M059J (cell line): ENCODE data around the gene NIPAL3. TPM values are rescaled to one million over a fixed set of nuclear protein-coding genes. Genes with fewer than 3 reads are reported as not detected.

Experiments
- DNase-seq: peaks from one replicate; pipeline ENCODE4 v3.0.0-alpha.2; 2012; ENCODE audit warnings: low read depth
- total RNA-seq: library from RNA; depleted of rRNA; stranded (reverse); fragments of >200 nt; shearing (Covaris generic); gene quantifications from 2 replicates; pipeline ENCODE4 v1.2.3, GENCODE V29; 2014

The NIPAL3 gene
- total RNA-seq, 1 experiment from 2014 or later: 39.6 TPM

- DNase-seq: peak; percentile 80
These were observed 24.4 kb upstream of the NIPAL3 start for GRCh38 chr1:24390924-24391782.

GRCh38 chr1:24391882-24392603, 23.6 kb upstream of the NIPAL3 start:
- DNase-seq: peak; percentile 64

DNA sequence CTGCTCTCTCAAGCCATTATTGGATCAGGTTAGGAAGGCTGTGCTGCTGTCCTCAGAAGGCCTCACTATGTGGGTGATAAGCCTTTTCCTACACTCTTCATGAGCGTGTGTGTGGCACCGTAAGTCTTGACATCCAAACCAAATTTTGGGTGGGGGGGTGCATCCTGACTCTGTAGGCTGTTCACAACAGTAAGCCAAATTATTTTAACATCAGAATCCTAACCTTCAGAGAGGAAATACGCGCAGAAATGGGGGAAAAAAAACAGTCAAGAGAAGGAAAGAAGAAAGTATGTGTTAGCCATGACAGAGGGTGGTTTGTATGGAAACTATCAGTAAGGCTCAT, 23.0 kb upstream of the NIPAL3 start:
- no peak for DNase-seq

GRCh38 chr1:24392982-24393650, 22.5 kb upstream of the NIPAL3 start:
- DNase-seq: no peak

GRCh38 chr1:24393892-24394291, 21.7 kb upstream of the NIPAL3 start:
- peak; percentile 83 for DNase-seq

DNA sequence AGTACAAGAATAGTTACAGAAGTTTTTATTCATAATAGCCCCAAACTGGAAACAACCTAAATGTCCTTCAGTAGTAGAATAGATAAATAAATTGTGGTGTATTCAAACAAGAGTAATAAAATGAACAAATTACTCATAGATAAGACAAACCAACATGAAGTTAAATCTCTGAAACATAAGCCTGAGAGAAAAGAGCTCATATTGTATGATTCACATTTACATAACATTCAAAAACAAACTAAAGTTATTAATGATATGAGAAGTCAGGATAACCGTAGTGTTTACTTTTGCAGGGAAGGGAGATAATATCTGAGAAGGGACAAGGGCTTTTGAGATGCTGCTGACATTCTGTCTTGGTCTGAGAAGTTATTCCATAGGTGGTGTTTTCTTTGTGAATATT, 15.5 kb upstream of the NIPAL3 start:
- DNase-seq: no peak

DNA sequence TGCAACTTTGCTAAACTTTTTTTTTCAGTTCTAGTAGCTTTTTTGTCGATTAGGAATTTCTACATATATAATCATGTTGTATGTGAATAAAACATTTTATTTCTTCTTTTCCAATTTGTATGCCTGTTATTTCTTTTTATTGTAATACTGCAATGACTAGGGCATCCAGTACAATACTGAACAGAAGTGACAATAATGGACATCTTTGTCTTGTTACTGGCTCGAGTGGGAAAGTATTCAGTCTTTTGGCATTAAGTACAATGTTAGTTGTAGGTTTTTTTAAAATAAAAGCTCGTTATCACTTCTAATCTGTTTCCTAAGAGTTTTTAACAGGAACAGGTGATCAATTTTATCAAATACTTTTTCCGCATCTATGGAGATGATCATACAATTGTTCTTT, 11.8 kb upstream of the NIPAL3 start:
- no peak for DNase-seq

GRCh38 chr1:24406788-24407187, 8.8 kb upstream of the NIPAL3 start:
- no peak for DNase-seq

DNA sequence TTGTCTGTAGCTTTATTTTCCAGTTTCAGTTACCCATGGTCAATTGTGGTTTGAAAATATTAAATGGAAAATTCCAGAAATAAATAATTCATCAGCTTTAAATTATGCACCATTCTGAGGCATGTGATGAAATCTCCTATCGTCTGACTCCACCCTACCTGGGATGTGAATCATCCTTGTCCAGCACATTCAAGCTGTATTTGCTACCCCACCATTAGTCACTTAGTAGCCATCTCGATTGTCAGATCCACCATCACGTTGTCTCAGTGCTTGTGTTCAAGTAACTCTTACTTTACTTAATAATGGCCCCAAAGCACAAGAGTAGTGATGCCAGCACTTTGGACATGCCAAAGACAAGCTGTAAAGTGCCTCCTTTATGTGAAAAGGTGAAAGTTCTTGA, 6.1 kb upstream of the NIPAL3 start:
- peak; percentile 88 for DNase-seq

DNA sequence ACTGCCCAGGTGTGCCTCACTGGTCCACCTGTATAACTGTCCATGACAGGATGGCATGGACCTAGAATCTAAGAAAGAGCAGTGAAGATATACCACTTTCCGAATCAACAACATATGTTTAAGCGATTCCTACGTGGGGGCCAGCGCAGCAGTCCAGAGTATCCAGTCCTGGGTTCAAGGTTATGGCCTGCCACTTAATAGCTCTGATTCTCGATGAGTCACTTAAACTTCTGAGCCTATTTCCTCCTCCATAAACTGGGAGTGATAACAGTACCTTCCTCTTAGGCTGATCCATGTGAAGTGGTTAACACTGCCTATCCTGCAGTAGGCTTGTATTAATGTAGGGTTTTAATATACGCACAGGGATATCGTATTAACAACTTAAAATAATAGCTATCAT, 4.9 kb upstream of the NIPAL3 start:
- no peak for DNase-seq

- DNase-seq: peak; percentile 75
These were observed 3.6 kb upstream of the NIPAL3 start for GRCh38 chr1:24411963-24412362.

DNA sequence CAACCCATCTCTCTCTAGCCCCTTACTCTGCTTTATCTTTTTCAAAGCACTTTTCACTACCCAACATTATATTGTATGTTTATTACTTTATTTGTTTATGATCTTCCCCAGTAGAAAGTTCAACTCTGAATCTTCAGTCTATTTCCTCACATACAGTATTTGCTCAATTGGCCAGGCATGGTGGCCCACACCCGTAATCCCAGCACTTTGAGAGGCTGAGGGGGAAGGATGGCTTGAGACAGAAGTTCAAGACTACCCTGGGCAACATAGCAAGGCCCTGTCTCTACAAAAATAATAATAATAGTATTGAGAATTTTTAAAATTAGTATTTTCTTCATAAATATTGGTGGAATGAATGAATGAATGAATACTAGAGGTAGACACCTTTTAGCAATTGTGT, 3.2 kb upstream of the NIPAL3 start:
- DNase-seq: no peak

- peak; percentile 86 for DNase-seq
These were observed 2.0 kb upstream of the NIPAL3 start, which contains the start of gene STPG1 for GRCh38 chr1:24413350-24414163. Gene STPG1 (minus strand): TSS chr1:24413782. CDS start chr1:24401388, 12,394 bp downstream.

DNA sequence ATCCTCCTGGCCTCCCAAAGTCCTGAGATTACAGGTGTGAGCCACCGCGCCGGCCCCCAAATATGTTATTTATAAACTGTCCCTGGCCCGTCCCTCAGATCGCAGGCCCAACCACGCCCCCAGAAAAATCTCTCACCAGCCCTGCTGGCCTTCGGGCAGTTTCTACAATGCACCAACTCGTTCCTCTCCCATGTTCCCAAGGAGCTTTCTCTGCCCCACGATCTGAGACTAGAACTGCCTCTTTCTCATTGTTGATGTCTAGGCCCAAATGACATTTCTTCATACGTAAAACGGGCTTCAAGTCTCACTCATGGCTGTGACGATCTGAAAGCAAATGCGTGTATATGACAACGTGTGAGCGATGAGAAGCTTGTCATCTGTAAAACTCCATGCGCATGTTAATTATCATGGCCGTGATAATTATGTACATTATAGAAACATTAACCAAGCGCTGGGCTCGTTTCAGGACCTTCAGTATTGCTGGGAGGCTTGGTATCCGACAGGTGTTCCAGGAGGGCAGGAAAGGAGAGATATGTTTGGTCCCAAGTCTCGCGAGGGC, 748 bp upstream of the NIPAL3 start:
- DNase-seq: no peak

GRCh38 chr1:24415910-24416665, 486 bp downstream of the NIPAL3 start:
- peak; percentile 61 for DNase-seq

DNA sequence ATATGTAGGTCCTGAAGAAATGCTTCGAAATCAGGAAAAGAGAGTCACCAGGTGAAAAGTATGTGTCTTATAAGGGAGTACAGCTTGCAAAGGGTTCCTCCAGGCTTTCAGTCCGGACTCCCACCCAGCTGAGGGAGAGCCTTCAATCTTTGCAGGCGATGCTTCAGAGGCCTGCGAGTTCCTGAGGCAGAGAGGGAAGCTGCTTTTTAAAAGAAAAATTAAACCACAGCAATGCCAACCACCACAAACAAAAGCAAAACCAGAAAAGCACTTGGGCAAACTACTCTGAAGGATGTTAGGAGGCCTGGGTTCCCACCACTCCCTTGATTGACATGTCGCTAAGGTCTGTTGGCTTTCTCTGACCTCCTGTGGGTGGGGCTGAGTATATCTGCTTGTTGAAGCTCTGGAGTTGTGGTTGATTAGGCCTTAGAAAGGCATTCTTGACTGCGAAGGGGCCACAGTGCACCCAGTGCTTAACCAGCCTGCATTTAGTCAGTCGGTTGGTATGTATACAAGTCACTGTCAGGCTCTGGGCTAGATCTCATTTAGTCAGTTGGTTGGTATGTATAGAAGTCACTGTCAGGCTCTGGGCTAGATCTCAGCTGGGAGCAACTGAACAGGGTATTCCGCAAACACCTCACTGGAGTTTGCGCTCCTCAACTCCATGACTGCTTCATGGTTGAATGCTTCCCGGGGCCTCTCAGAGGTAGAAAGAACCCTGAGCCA, 1.2 kb downstream of the NIPAL3 start:
- peak; percentile 99 for DNase-seq

DNA sequence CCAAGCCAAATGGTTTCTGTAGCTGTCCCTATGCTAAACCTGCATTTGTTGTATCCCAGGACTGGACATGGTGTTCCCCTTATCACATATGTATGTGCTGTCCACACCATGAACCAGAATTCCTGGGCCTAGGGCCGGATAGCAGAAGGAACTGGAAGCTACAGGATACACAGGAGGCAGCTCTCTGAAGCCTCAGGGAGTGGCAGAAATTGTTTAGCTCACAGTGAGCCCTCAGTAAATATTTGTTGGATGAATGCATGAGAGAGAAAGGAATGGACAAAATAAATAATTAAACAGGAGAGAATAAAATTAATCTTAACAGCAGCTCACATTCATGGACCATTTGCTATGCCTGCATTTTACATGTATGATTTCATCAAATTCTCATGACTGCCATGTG, 2.1 kb downstream of the NIPAL3 start:
- peak; percentile 66 for DNase-seq

DNA sequence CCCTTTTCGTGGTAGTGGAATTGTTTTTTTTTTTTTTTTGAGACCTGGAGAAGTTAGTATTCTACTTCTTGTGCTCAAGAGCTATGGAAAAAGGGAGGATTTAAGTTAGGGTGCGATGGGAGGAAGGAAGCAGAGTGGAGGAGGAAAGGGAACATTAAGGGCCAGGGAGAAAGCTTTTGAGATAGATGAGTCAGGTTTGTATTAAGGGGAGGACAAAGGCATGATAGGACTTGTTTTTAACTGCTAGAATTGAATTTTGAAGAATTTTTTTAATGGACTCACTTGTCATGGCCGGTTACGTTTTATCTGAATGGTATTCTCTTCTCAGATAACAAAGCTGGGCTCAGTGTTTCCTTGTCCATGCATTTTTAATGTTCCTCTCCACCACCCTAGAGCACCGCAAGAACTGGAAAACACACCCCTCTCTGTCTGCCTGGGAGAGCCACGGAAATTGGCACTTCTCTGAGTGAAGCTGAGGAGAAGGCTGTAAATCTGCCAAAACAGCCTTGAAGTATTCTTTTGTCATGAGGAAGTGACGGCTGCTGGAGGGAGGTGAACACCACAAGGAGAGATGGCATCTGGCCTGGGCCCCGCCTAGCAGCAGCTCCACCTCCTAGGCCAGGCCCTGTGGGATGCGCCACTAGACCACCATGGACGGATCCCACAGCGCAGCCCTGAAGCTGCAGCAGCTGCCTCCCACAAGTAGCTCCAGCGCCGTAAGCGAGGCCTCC, 3.5 kb downstream of the NIPAL3 start:
- peak; percentile 89 for DNase-seq

DNA sequence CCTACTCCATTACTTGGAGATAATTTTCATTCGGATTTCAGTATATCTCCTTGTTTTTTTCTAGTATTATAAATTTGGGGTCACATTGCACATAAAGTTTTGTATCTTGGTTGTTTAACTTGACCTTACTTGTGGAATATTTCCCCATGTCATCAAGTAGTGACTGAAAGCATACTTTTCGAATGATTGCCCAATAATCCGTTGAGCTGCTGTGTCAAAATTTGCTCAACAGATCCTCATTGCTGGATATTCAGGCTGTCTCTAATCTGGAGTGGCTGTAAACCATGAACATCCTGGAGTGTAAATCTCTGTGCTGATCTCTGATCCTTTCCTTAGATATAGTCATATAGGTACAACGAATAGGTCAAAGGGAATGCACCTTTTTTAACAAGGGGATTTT, 4.9 kb downstream of the NIPAL3 start:
- no peak for DNase-seq
